22Rv1 (cell line): ENCODE measurements around the gene ZNF862.

Source experiments
- ZFX ChIP-seq: fragments of 450-650 bp; IDR thresholded peaks from 2 replicates; pipeline ENCODE4 v1.6.1; 2017; ENCODE audit warnings: antibody characterized with exemption, borderline replicate concordance
- TF ChIP-seq, protein P1 (sequence below): fragments of 450-650 bp; IDR thresholded peaks from 2 replicates; pipeline ENCODE4 v1.5.1; 2017; ENCODE audit warnings: mild to moderate bottlenecking

DNA sequence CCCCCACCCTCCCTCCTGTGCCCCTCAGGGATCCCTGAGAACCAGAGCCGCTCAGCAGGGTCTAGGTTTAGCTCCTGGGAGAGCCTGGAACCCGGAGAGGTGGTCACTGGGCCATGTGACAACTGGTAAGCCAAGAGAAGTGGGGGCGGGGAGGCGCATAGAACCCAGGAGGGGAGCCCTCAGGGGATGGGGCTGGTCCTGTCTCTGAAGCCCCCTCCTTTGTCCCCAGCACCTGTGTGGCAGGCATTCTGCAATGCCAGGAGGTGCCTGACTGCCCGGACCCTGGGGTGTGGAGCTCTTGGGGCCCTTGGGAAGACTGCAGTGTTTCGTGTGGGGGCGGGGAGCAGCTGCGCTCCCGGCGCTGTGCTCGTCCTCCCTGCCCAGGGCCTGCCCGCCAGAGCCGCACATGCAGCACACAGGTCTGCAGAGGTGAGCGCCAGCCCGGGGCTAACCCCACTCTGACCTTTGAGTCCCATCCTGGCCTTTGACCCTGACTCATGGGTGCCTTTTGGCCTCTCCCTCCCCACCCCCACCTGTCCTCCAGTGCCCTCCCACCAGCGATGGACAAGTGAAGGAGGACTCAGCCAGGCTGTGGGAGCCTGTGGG lies 22.4 kb upstream of the ZNF862 start:
- TF ChIP-seq, protein P1, sequence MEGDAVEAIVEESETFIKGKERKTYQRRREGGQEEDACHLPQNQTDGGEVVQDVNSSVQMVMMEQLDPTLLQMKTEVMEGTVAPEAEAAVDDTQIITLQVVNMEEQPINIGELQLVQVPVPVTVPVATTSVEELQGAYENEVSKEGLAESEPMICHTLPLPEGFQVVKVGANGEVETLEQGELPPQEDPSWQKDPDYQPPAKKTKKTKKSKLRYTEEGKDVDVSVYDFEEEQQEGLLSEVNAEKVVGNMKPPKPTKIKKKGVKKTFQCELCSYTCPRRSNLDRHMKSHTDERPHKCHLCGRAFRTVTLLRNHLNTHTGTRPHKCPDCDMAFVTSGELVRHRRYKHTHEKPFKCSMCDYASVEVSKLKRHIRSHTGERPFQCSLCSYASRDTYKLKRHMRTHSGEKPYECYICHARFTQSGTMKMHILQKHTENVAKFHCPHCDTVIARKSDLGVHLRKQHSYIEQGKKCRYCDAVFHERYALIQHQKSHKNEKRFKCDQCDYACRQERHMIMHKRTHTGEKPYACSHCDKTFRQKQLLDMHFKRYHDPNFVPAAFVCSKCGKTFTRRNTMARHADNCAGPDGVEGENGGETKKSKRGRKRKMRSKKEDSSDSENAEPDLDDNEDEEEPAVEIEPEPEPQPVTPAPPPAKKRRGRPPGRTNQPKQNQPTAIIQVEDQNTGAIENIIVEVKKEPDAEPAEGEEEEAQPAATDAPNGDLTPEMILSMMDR: no peak
- no peak for TF ChIP-seq ZFX
